Astrocyte of the cerebellum (primary cell): ENCODE data around the gene LPAR2.

Experiments used
- DNase-seq: peaks from one replicate; pipeline ENCODE4 v3.0.0-alpha.2; 2011; ENCODE audit warnings: low read depth
- H3K4me3 ChIP-seq: 2 replicates; pipeline ENCODE4 v1.5.1; 2011; ENCODE audit warnings: mild to moderate bottlenecking, low read depth, low read length, moderate library complexity
- in situ Hi-C: cut with HindIII; loops from 2 replicates; pipeline ENCODE4 v1.10.0; 2017; ENCODE audit warnings: low sequenced_read_pairs
- TF ChIP-seq, protein P1 (sequence below): IDR thresholded peaks from 2 replicates; pipeline ENCODE4 v1.5.1; 2012; ENCODE audit warnings: low read length, low read depth, moderate library complexity, mild to moderate bottlenecking; ENCODE audit errors: missing control alignments

The LPAR2 gene

DNA sequence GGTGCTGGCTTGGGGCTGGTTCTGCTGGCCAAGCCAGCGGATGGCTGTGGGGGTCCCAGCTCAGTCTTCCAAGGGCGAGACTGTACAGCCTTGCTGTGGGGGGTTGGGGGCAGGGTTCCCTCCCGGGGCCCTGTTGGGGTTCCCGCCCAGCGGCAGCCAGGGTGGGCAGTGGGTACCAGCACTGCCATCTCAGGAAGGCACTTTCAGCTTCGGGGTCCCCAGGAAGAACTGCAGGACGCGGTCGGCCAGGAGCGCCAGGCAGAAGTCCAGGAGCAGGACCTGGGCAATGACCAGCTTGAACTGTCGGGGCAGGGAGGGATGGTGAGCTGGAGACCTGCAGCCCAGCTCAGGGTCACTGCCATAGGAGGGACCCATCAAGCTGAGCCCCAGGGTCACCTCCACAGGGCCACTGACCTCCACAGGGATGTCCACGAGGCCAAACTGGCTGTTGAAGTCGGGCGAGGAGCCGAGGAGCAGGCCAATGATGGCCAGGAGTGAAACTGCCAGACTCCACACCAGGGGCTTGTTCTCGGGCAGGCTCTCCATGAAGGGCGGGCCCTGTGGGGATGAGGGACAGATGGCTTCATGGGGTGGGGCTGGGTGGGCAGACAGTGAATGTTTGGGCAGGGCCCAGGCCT lies 17.3 kb upstream of the LPAR2 start:
- DNase-seq = no peak
- in situ Hi-C loops = no loop called here
- H3K4me3 ChIP-seq = no peak overlapping the region
- TF ChIP-seq, protein P1, sequence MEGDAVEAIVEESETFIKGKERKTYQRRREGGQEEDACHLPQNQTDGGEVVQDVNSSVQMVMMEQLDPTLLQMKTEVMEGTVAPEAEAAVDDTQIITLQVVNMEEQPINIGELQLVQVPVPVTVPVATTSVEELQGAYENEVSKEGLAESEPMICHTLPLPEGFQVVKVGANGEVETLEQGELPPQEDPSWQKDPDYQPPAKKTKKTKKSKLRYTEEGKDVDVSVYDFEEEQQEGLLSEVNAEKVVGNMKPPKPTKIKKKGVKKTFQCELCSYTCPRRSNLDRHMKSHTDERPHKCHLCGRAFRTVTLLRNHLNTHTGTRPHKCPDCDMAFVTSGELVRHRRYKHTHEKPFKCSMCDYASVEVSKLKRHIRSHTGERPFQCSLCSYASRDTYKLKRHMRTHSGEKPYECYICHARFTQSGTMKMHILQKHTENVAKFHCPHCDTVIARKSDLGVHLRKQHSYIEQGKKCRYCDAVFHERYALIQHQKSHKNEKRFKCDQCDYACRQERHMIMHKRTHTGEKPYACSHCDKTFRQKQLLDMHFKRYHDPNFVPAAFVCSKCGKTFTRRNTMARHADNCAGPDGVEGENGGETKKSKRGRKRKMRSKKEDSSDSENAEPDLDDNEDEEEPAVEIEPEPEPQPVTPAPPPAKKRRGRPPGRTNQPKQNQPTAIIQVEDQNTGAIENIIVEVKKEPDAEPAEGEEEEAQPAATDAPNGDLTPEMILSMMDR = no peak

DNA sequence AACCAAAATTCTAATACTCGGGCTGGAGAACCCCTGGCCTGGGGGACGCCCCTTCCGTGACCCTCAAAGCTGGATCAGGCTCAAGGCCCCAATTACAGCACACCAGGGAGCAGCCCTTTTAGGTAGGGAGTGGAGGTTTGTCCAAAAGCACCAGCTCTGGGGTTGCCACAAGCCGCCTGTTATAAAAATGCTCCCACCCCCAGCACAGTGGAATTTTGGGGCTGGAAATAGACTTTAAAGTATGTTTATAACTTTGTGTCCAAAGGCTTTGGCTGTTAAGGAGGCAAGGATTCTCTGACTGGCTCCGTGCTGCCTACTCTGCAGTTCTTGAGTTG lies 16.0 kb upstream of the LPAR2 start:
- TF ChIP-seq, protein P1 = no peak
- H3K4me3 ChIP-seq = peak overlapping the region; percentile 92
- in situ Hi-C loops = no loop called here
- DNase-seq = no peak

DNA sequence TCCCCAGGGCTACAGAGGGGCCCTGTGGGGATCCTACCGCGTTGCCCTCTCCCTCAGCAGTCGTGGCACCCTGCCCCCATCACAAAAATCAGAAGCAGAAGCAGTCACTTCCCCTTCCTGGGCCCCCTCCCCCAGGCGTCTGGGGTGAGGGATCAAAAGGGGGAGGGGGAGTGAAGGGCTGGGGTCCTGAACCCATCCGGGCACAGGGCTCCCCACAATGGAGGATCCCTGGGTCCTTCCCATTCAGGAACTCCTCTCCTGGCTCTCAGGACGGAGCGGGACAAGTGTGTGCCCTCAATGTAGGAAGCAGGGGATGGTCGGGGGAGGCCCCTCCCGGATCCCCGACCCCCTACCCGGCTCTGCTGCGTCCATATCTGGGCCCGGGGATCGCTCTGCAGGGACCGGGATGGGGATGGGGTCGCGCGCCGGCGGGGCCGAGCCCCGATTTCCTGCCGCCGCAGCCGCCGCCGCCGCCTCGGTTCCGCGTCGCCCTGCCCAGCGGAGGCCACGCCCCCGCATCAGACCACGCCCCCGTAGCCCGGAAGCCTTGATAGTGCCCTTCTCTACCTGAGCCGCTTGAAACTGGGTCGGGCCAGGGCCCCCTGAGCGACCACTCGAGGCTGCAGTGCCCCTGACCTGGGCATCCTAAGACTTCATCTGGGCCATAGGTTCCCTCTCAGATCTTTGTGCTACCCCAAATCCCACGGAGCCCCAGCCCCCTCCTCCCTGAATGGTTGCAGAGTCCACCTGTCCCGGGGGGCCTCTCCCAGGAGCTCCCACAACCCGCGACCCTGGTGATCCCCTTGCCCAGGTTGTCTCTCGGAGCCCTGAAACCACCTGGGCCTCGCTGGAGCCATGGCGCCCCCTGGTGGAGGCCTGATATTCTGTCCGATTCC lies 15.4 kb upstream of the LPAR2 start, which contains the start of gene GMIP:
TSS of gene GMIP (minus strand) at position 500 of the 896 bp plus-strand sequence. CDS start at position 372, 128 bp downstream.
- no peak for DNase-seq
- in situ Hi-C loops = no loop called here
- TF ChIP-seq, protein P1 = peak; percentile 82
- H3K4me3 ChIP-seq = peak within 1 kb of the TSS; percentile 92

DNA sequence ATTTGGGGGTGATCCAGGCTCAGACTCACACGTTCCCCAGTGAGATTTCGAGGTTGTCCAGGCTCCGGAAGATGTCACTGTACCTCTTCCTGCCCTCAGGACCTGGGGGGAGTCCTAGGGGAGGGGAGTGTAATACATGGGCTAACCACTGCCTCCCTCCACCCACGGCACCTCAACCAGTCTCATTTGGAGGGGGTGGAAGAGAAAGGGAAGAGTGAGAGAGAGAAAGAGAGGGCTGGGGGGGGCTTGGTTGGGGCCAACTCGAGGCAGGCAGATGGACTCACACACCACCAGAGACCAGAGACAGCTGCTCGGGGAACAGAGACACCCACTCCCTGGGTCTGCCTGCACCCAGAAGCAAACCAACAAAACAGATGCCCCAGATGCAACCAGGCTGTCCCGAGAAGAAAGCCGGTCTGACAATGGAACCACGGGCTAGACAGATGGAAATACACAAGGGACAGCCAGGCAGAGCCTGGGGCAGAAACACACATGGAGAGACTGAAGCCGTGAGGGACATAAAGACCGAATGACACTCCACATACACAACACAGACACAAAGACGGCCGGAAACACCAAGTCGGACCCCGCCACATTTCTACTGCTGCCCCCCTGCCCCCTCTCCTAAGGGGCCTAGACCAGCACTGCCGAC lies 14.6 kb upstream of the LPAR2 start:
- in situ Hi-C loops = no loop called here
- no peak for DNase-seq
- H3K4me3 ChIP-seq = peak overlapping the region; percentile 92
- TF ChIP-seq, protein P1 = no peak

DNA sequence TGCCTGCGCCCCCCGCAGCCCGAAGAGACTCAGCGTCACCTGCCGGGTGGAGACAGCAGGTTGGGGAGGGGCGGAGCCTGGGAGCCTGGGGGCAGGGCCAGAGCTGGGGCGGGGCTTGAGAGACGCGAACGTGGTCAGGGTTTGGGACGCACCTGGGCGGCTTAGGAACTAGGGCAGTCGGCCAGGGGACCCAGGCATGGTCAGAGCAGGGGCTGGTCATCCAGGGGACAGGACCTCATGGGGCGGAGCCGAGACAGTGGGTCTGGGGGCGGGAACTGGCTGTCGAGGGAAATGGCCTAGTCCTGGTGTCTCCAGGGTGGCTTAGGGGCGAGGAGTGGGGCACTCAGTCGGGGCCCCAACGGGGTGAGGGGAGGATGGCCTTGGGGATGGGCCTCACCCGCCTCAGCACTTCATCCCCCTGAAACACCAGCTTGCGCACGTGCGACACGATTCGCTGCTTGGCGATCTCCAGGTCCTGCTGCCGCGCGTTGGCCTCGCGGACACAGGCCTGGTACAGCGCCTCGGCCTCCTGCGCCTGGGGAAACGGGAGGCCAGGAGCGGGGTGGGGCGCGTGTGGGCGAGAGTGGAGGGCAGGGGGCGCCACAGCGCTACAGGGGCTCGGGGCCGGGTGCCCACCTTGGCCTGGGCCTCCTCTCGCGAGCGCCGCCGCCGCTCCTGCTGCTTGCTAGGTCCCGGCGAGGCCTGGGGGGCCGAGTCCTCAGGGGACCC lies 9.7 kb upstream of the LPAR2 start:
- TF ChIP-seq, protein P1 = no peak
- DNase-seq = no peak
- H3K4me3 ChIP-seq = no peak overlapping the region
- in situ Hi-C loops = no loop called here

DNA sequence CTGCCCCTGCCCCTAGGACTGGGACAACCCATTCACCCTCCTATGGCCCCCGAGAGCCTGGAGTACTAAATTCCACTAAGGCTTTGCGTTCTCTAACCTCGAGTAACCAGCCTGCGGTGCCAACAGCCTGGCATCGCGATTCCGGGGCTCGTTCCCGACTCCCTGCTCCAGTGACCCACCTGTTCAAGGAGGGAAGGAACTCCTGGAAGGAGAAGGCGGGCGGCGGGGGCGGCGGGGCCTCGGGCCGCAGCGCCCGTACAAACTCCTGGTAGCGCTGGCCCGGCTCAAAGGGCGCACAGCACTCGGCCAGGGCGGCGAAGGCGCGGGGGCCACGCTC lies 9.1 kb upstream of the LPAR2 start:
- TF ChIP-seq, protein P1 = no peak
- no peak for DNase-seq
- H3K4me3 ChIP-seq = no peak overlapping the region
- in situ Hi-C loops = no loop called here
